A172 (cell line): Measurements from ENCODE around the gene MYL4. TPM values are rescaled to one million over a fixed set of nuclear protein-coding genes. Genes with fewer than 3 reads are reported as not detected.
"Not testable (repeated sequence)": the region's sequence is repeated elsewhere in the genome, so short reads cannot be mapped to it uniquely, and the experiment has no call there.

ENCODE experiments used
- DNase-seq: peaks from one replicate; pipeline ENCODE4 v3.0.0-alpha.2; 2015; ENCODE audit warnings: low spot score
- total RNA-seq: library from RNA; depleted of rRNA; stranded (reverse); fragments of >200 nt; shearing (Covaris generic); gene quantifications from 2 replicates; pipeline ENCODE4 v1.2.3, GENCODE V29; 2014; rRNA removed

MYL4 gene
- total RNA-seq = not detected in 2 replicates

DNA sequence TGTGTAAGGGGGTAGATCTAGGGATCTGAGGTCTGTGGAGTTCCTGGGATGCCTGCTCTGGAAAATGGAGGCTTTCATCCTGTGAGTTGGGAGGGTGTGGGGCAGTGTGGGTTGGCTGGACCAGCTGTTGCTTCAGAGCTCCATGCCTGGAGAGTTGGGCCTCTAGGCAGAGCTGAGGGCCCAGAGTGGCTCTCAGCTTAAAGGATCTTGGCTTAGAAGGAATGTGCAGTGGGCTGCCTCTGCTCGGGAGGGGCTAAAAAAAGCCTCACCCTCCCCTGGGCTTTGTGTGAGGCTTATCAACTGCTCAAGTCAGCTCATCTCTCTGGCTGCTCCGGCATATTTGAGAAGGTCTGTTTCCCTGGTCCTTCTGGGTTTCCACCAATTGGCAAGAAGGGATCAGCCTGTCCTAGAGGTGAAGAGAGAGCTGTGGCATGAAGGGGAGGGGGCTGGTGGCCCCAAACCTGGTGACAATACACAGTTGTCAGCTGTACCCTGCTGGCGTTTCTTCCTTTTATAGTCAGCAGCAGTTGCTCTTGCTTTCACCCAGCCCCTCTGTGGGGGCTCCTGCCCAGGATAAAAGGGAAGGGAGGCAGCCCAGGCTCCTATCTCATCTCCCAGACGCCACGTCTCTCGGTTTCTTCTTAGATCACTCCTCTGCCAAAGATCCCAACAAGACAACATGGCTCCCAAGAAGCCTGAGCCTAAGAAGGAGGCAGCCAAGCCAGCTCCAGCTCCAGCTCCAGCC is at the start of gene MYL4:
TSS of gene MYL4 (plus strand) at position 605 of the 745 bp plus-strand sequence. CDS start at position 680, 75 bp downstream.
- no peak for DNase-seq

DNA sequence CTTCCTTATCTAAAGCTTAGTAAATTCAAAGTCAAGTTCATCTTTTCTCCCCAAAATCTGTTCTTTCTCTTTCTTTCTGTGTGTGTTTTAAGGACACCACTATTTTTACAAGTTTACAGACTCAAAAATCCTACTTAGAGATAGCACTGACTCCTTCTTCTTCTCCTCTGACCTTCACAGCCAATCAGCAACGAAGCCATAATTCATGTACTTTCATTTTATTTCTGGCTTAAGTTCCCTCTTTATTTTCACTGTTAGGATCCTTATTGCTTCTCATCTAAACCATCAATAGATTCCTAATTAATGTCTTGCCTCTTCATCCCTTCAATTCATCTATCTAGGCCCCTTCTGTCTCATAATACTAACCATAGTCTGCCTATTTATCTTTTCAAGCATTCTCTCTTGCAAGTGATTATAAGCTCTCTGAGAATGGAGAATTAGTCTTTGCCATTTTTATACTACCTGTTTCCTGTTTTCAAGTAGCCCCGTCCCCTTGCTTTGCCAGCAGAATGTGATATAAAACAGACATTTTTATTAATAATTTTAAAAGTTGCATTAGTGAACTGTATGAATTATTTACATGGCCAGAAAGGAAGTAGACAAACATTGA is 47.0 kb upstream of the MYL4 start:
- DNase-seq = no peak

GRCh38 chr17:47164263-47164662 is 44.9 kb upstream of the MYL4 start:
- DNase-seq = no peak

- no peak for DNase-seq
Observed at GRCh38 chr17:47165137-47165536, 44.0 kb upstream of the MYL4 start.

GRCh38 chr17:47166854-47167253 is 42.3 kb upstream of the MYL4 start:
- DNase-seq = not testable (repeated sequence)

GRCh38 chr17:47168896-47169295 is 40.3 kb upstream of the MYL4 start:
- not testable (repeated sequence) for DNase-seq

GRCh38 chr17:47170710-47171109 is 38.4 kb upstream of the MYL4 start:
- no peak for DNase-seq

DNA sequence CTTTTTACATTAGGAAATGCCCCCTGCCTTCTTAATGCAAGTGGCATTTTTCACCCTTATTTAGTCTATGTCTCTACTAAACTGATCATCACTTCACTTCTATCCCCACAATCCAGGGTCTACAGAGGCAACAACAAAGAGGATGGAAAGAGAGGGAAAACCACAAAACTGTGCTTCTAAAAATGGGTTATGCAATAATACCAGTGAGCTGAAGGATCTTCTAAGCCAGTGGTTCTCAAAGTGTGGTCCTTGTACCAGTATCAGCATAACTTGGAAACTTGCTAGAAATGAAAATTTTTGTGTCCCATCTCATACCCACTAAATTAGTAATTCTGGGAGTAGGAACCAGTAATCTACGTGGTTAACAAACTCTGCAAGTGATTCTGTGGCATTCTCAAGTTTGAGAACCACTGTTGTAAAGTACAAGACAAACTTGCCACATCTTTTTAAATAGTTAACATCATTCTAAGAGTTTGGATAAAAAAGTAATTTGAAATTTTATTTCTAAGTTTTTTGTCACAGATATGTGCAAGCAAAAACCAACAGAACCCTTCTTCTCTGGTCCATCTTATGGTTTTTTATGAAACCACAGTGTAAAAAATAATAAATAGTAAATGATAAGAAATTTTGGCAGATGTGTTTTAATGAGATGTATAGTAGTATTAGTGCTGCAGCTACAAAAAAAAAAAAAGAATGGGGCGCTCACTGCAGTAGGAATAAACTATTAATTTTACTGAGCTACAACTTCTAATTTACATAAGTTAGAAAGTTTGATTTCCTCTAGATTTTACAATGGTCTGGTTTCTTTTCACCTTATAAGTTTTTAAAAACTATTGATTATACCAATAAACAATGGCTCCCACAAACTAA is 36.2 kb upstream of the MYL4 start:
- DNase-seq = no peak

- DNase-seq = not testable (repeated sequence)
Observed at GRCh38 chr17:47174823-47175222, 34.3 kb upstream of the MYL4 start.

DNA sequence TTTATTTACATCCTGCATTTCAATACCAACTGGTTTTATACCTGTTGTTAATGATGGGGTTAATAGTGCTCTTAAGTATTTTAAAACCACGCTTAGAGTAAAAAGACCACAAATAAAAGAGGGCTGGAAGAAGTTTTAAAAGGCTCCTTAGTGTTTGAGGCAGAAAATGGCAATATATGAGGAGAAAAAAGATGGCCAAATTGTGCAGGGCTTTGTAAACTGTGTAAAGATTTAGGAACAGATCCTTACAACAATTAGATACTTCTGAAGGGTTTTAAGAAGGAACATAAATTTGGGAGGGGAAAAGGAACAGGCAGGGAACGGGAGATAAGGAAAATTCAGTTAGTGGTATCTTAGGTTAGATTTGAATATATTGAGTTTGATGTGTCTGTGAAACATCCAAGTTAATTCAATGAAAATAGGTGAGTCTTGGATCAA is 32.7 kb upstream of the MYL4 start:
- no peak for DNase-seq

GRCh38 chr17:47177261-47177660 is 31.9 kb upstream of the MYL4 start:
- no peak for DNase-seq

DNA sequence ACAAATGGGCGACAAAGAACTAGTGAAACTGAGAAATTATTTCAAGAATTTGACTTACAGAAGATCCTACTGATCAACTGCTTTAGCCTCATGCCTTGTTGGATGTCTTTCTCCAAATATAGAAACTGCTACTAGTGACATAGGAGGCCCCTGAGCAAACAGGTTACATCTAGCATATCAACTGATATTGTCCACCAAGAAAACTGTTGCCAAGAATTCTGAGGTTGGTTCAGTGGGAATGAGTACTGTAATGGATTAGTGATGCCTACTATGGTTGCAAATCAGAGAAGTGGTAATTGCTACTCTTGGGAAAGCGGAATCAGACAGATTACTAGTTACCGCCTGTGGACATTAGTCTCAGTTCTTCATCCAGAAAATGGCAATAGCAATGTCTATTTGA is 30.0 kb upstream of the MYL4 start:
- no peak for DNase-seq

DNA sequence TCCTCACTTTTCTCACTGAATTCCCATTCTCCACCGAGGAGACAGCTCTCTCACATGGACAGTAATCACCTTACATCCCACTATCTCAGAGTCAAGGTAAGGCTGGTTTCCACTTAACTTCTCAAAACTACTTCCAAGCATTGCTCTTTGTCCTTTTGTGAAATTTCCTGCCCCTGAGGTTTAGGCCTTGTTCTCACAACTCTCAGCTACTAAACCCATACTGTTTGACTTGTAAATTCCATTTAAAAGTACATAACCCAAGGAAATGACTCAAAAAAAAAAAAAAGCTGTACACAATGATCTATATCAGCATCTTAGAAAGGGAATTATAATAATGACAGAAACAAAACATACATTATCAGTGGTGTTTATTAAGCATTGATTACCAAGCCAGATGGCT is 28.8 kb upstream of the MYL4 start:
- DNase-seq = no peak

DNA sequence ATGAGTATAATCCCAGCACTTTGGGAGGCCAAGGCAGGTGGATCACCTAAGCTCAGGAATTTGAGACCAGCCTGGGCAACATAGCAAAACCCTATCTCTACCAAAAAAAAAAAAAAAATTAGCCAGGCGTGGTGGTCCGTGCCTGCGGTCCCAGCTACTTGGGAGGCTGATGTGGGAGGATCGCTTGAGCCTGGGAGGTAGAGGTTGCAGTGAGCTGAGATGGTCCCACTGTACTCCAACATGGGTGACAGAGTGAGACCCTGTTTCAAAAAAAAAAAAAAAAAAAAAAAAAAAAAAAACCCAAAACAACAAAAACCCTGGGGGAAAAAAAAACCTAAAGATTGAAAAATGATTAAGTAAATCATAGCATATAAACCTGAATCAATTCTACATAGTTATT is 28.2 kb upstream of the MYL4 start:
- DNase-seq = not testable (repeated sequence)

DNA sequence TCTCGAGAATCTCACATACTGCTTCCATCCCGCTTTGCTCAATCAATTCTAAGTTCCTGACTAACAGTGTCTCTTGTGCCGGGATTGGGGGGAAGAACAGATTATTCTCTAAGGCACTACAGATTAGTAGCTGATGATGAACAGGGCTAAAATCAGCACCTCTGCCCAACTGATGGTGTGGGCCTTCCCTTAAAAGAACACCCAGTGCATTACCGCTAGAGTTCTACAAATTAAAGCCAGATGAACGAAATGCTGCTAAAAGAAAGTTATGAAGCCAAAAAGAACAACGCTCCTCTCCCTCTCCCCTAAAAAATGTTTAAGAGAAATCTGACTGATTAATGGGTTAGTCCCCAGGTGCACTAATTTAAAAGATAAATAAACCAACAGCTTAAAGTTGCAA is 24.5 kb upstream of the MYL4 start:
- DNase-seq = no peak

DNA sequence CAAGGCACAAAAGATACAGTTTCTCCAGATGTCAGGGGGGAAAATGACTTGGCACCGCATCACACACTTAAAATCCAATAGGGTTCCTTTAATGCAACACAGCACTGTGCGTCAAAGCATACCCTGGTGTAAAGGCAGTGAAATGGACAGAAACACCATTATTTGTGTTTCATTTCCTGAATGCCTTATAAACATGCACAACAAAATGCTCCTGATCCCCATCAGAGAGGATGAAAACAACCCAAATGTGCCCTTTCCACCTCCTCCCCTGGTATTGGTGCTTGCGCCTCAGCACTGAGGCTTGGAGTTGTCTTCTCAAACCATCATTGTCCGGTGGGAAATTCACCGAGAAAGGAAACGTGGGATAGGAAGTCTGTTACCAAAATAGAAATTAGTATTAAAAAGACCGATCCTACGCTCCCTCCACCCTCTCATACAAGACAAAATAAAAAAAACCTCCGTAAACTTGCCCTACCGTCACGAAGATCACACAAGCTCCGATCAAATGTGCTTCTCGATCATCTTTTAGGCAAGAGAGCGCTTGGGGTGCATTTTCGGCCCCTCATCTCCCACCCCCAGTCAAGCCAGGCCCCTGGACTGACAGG is 20.8 kb upstream of the MYL4 start:
- DNase-seq = no peak

- peak; percentile 99 for DNase-seq
Observed at GRCh38 chr17:47188876-47189731, 20.0 kb upstream of the MYL4 start, which contains the start of gene CDC27. Gene CDC27 (minus strand): TSS chr17:47189295. CDS start chr17:47189172, 123 bp downstream.

GRCh38 chr17:47189732-47190237 is 19.4 kb upstream of the MYL4 start:
- no peak for DNase-seq

DNA sequence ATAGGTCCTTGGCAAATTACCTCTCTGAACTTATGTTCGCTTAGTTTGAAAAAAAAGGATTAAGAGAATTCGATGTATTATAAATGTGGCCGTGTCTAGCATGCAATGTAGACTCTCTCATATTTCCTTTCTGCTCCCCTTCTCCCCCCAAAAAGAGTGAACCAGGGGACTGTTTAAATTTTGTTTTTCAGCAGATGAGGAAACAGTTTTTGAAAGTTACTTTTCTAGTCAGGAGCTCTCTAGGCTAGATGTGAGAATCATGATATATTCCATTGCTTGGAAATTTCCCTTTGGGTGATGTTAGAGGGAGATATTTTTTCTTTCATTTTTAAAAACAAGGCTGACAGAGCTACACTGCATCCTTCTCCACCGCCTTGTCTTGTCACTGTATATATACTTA is 18.9 kb upstream of the MYL4 start:
- no peak for DNase-seq

- DNase-seq = no peak
Observed at GRCh38 chr17:47190770-47191169, 18.4 kb upstream of the MYL4 start.

GRCh38 chr17:47192554-47192953 is 16.6 kb upstream of the MYL4 start:
- DNase-seq = peak; percentile 41
